ENCODE results near the gene FAR2. TPM values are rescaled to one million over a fixed set of nuclear protein-coding genes. Genes with fewer than 3 reads are reported as not detected.

The FAR2 gene
- total and polyA plus RNA-seq, 3 donors from 2014 or later = 5.1 to 25.2 (median 5.8) TPM

Other genes with a start within 250 kb of the FAR2 start
- gene ERGIC2, start 231.9 kb downstream of the FAR2 start, total RNA-seq = 10 to 100 TPM; 41.7 to 83.0 TPM
- 71.3 TPM for gene ERGIC2, start 231.9 kb downstream of the FAR2 start, polyA plus RNA-seq (ENCODE audit: insufficient read depth, low read depth, low replicate concordance)

Data from testis (tissue), 3 donors.